Ureter (tissue), 1 donor: ENCODE measurements around the gene MEIS3. TPM values are rescaled to one million over a fixed set of nuclear protein-coding genes. Genes with fewer than 3 reads are reported as not detected.
"Not testable (repeated sequence)": the region's sequence is repeated elsewhere in the genome, so short reads cannot be mapped to it uniquely, and the experiment has no call there.

ENCODE experiments used
- DNase-seq: peaks from one replicate; pipeline ENCODE4 v3.0.0-alpha.2; 2020; ENCODE audit warnings: low spot score
- total RNA-seq: library from RNA; stranded (reverse); gene quantifications from one replicate; pipeline ENCODE4 v1.2.4, GENCODE V29; 2023
- donor health status: DM: yes; HTN: yes; CAD: no.

Gene MEIS3
- total RNA-seq, 1 donor from 2014 or later, result 20.0 TPM

GRCh38 chr19:47386582-47386981, 32.7 kb downstream of the MEIS3 start:
- not testable (repeated sequence) for DNase-seq

- not testable (repeated sequence) for DNase-seq
Observed at GRCh38 chr19:47384533-47384932, 34.8 kb downstream of the MEIS3 start.

- not testable (repeated sequence) for DNase-seq
Observed at GRCh38 chr19:47383890-47384289, 35.4 kb downstream of the MEIS3 start.

GRCh38 chr19:47381653-47382279, 37.6 kb downstream of the MEIS3 start:
- no peak for DNase-seq

GRCh38 chr19:47381121-47381520, 38.2 kb downstream of the MEIS3 start:
- DNase-seq, result no peak

GRCh38 chr19:47380559-47380958, 38.8 kb downstream of the MEIS3 start:
- DNase-seq, result no peak

- no peak for DNase-seq
Observed at GRCh38 chr19:47379381-47379938, 39.9 kb downstream of the MEIS3 start.

GRCh38 chr19:47378246-47378645, 41.1 kb downstream of the MEIS3 start:
- DNase-seq, result no peak

GRCh38 chr19:47377801-47378200, 41.5 kb downstream of the MEIS3 start:
- DNase-seq, result no peak

GRCh38 chr19:47377208-47377701, 42.1 kb downstream of the MEIS3 start:
- DNase-seq, result no peak

GRCh38 chr19:47376589-47377144, 42.7 kb downstream of the MEIS3 start:
- no peak for DNase-seq

GRCh38 chr19:47375694-47376588, 43.4 kb downstream of the MEIS3 start:
- DNase-seq, result no peak

GRCh38 chr19:47374876-47375693, 44.2 kb downstream of the MEIS3 start:
- DNase-seq, result no peak

GRCh38 chr19:47373246-47374240, 45.8 kb downstream of the MEIS3 start:
- no peak for DNase-seq

GRCh38 chr19:47372603-47373002, 46.7 kb downstream of the MEIS3 start:
- no peak for DNase-seq

- DNase-seq, result no peak
Observed at GRCh38 chr19:47371261-47371660, 48.1 kb downstream of the MEIS3 start.

- DNase-seq, result no peak
Observed at GRCh38 chr19:47370045-47370611, 49.2 kb downstream of the MEIS3 start.

- DNase-seq, result not testable (repeated sequence)
Observed at GRCh38 chr19:47365455-47365854, 53.9 kb downstream of the MEIS3 start.

GRCh38 chr19:47363758-47364531, 55.4 kb downstream of the MEIS3 start:
- DNase-seq, result no peak
